HFFc6 (cell line): Measurements from ENCODE around the gene ADH4. TPM values are rescaled to one million over a fixed set of nuclear protein-coding genes. Genes with fewer than 3 reads are reported as not detected.

Source experiments
- DNase-seq: peaks from one replicate; pipeline ENCODE4 v3.0.0-alpha.2; 2018
- H3K27ac Mint-ChIP-seq: 2 replicates; pipeline ENCODE4 v1.8.0; 2020; ENCODE audit warnings: mild to moderate bottlenecking, mixed read lengths
- H3K27me3 Mint-ChIP-seq: 2 replicates; pipeline ENCODE4 v1.8.0; 2021; ENCODE audit warnings: mild to moderate bottlenecking, moderate library complexity, mixed read lengths; ENCODE audit not compliant: insufficient read depth
- H3K36me3 Mint-ChIP-seq: 2 replicates; pipeline ENCODE4 v1.8.0; 2021; ENCODE audit warnings: low read depth, mixed read lengths
- H3K4me1 Mint-ChIP-seq: 2 replicates; pipeline ENCODE4 v1.8.0; 2020; ENCODE audit warnings: low read depth, mixed read lengths
- H3K4me3 Mint-ChIP-seq: 2 replicates; pipeline ENCODE4 v1.8.0; 2020; ENCODE audit warnings: mild to moderate bottlenecking, moderate library complexity, mixed read lengths
- H3K9me3 Mint-ChIP-seq: 2 replicates; pipeline ENCODE4 v1.8.0; 2020; ENCODE audit warnings: mild to moderate bottlenecking, mixed read lengths
- total RNA-seq, 6 experiments: library from RNA; stranded (reverse); fragmentation: NEBNext Ultra II Directional; extraction: Animal tissue kit (Norgen Biotek cat#: 25700); gene quantifications; 2 replicates in 1 of 6; 3 replicates in 5 of 6; pipeline ENCODE4 v1.2.3, GENCODE V29; 2021
- TF ChIP-seq, protein P1 (sequence below): fragments of 200-600 bp; sonication (generic); IDR thresholded peaks from 2 replicates; pipeline ENCODE4 v1.5.0; 2021; ENCODE audit warnings: antibody characterized with exemption, mild to moderate bottlenecking

Gene ADH4
- total RNA-seq, 6 experiments from 2014 or later, result not detected

DNA sequence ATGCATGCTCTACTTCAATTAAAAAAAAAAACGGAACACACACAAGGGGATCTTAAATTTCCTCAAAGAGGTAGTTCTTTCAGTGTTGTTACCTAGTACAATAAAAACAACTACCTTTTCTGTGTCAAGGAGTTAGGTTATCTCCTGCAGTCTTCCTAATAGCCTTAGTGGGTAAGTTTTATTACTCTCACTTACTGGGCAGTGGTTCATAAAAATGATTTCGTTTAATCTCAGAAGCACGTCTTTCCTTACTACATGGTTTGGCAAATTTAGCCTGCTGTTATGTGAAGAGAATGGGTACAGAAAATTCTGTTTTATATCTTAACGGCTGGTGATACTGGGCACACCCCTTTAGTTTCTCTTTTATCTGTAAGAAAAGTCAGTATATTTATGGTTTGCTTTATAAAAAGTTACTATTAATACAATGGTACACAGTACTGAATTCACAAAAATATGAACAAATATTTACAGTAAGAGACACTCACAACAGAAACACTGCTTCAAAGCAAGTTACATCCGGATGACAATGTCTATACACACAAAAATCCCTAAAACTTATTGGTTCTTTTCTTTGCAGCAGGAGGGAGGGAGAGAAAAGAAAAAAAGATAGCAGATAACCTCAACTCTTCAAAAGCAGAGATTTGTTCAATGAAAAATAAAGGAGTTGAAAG lies 64.3 kb downstream of the ADH4 start:
- DNase-seq, result no peak
- Mint-ChIP-seq H3K9me3 (no peaks in the 10 kb centered on the region), H3K36me3 (peaks cover 42% of the 10 kb centered on the region), H3K4me1 (peaks cover 7% of the 10 kb centered on the region; the same call in 1 of the 2 replicates), H3K27ac (no peak overlapping the region), H3K4me3 (no peak overlapping the region), H3K27me3 (no peaks in the 10 kb centered on the region)
- TF ChIP-seq, protein P1, sequence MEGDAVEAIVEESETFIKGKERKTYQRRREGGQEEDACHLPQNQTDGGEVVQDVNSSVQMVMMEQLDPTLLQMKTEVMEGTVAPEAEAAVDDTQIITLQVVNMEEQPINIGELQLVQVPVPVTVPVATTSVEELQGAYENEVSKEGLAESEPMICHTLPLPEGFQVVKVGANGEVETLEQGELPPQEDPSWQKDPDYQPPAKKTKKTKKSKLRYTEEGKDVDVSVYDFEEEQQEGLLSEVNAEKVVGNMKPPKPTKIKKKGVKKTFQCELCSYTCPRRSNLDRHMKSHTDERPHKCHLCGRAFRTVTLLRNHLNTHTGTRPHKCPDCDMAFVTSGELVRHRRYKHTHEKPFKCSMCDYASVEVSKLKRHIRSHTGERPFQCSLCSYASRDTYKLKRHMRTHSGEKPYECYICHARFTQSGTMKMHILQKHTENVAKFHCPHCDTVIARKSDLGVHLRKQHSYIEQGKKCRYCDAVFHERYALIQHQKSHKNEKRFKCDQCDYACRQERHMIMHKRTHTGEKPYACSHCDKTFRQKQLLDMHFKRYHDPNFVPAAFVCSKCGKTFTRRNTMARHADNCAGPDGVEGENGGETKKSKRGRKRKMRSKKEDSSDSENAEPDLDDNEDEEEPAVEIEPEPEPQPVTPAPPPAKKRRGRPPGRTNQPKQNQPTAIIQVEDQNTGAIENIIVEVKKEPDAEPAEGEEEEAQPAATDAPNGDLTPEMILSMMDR, result no peak

DNA sequence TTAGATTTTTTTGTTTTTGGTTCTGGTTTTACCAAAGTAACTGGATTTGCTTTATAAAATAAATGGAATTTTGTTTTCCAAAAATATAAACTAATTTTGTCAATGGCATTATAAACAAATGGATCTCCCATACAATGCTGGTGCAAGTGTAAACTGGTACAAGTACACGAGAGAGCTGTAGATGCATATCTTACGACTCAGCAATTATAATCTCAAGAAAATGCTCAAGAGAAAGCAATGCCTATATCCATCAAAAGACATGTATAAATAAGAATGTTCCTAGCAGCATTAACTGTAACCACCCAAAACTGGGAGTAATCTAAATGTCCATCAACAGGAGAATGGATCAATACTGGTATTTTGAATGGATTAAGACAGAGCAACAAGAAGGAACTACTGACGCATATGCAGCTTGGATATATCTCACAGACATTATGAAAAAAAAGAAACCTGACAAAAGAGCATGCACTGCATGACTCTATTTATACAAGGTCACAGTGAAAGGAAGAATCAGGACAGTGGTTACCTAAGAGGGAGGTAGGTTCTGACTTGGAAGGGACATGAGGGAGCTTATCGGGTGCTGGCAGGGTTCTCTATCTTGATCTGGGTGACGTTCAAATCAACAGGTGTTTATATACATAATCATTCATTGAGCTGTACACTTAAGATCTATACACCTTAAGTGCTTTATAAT lies 65.0 kb downstream of the ADH4 start:
- no peak overlapping the region for H3K27ac Mint-ChIP-seq
- peaks cover 42% of the 10 kb centered on the region for H3K36me3 Mint-ChIP-seq
- DNase-seq, result no peak
- TF ChIP-seq, protein P1, result no peak
- no peak overlapping the region for H3K4me3 Mint-ChIP-seq
- no peaks in the 10 kb centered on the region for H3K9me3 Mint-ChIP-seq
- H3K4me1 Mint-ChIP-seq, result peaks cover 7% of the 10 kb centered on the region; the same call in 1 of the 2 replicates
- no peaks in the 10 kb centered on the region for H3K27me3 Mint-ChIP-seq

- H3K4me3 Mint-ChIP-seq, result no peak overlapping the region
- H3K27ac Mint-ChIP-seq, result no peak overlapping the region
- no peaks in the 10 kb centered on the region for H3K27me3 Mint-ChIP-seq
- no peaks in the 10 kb centered on the region for H3K9me3 Mint-ChIP-seq
- no peak for DNase-seq
- H3K4me1 Mint-ChIP-seq, result peaks cover 7% of the 10 kb centered on the region; the same call in 1 of the 2 replicates
- peaks cover 42% of the 10 kb centered on the region for H3K36me3 Mint-ChIP-seq
- TF ChIP-seq, protein P1, result no peak
Observed at GRCh38 chr4:99078336-99078735, 65.8 kb downstream of the ADH4 start.

DNA sequence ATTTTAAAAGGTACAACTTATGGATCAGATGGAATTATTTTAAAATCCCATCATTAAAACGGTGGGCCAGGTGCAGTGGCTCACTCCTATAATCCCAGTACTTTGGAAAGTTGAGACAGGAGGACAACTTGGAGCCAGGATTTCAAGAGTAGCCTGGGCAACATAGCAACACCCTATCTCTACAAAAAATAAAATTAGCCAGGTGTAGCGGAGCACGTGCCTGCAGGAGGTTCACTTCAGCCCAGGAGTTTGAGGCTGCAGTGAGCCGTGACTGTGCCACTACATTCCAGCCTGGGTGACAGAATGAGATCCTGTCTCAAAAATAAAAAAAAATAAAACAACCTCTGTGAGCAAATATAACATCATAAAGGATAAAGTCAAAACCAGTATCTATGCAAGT lies 66.9 kb downstream of the ADH4 start:
- Mint-ChIP-seq H3K4me1 (peaks cover 7% of the 10 kb centered on the region; the same call in 1 of the 2 replicates), H3K27me3 (no peaks in the 10 kb centered on the region)

GRCh38 chr4:99076292-99076976 lies 67.7 kb downstream of the ADH4 start:
- TF ChIP-seq, protein P1, result no peak
- Mint-ChIP-seq H3K4me3 (no peak overlapping the region), H3K9me3 (no peaks in the 10 kb centered on the region), H3K27me3 (peaks cover 2% of the 10 kb centered on the region; the same call in 1 of the 2 replicates), H3K27ac (peak overlapping the region; percentile 64), H3K4me1 (peaks cover 7% of the 10 kb centered on the region; the same call in 1 of the 2 replicates), H3K36me3 (peaks cover 44% of the 10 kb centered on the region)
- no peak for DNase-seq

More for the DNA sequence above, 66.9 kb downstream of the ADH4 start:
- Mint-ChIP-seq H3K27ac (no peak overlapping the region), H3K36me3 (peaks cover 48% of the 10 kb centered on the region), H3K4me3 (no peak overlapping the region), H3K9me3 (no peaks in the 10 kb centered on the region)
- no peak for DNase-seq
- TF ChIP-seq, protein P1, result no peak
